GM23248 (cell line): ENCODE data around the gene DBF4B.

ENCODE experiments used
- EZH2 ChIP-seq: fragments of 200-600 bp; sonication (generic); IDR thresholded peaks from 2 replicates; pipeline ENCODE4 v1.6.1; 2018; ENCODE audit warnings: antibody characterized with exemption, mild to moderate bottlenecking; ENCODE audit not compliant: insufficient read depth, poor library complexity, severe bottlenecking
- EZH2phosphoT487 ChIP-seq: fragments of 200-600 bp; sonication (generic); IDR thresholded peaks from 2 replicates; pipeline ENCODE4 v1.6.1; 2018; ENCODE audit warnings: antibody characterized with exemption, moderate library complexity, mild to moderate bottlenecking, low read depth; ENCODE audit not compliant: insufficient read depth

DNA sequence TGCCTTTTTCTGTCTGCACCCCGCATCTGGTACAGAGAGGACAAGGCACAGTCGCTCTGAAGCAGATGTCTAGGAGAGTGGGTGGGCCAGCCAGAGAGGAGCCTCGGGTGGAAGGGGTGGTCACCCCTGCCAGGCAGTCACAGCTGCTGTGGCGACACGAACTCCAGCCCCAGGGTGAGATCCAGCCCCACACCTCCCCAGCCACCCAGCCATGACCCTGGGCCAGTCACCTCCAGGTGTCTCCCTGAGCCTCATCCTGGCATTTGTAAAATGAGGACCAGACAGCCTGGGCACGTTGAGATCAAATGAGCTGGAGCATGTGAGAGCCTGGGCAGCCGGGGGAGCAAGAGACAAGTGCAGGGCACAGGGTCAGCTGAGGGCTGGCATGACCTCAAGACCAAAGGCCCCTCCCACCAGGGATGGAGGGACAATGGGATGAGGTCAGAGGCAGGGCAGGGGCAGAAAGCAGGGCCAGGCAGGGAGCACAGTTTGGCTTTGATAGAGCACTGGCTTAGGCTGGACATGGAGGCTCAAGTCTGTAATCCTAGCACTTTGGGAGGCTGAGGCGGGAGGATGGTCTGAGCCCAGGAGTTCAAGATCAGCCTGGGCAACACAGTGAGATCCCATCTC is 58.1 kb downstream of the DBF4B start:
- TF ChIP-seq EZH2phosphoT487 (no peak), EZH2 (no peak)
